ENCODE measurements around the gene EEF1A2.
"Not testable (repeated sequence)": the region's sequence is repeated elsewhere in the genome, so short reads cannot be mapped to it uniquely, and the experiment has no call there.

Gene EEF1A2

DNA sequence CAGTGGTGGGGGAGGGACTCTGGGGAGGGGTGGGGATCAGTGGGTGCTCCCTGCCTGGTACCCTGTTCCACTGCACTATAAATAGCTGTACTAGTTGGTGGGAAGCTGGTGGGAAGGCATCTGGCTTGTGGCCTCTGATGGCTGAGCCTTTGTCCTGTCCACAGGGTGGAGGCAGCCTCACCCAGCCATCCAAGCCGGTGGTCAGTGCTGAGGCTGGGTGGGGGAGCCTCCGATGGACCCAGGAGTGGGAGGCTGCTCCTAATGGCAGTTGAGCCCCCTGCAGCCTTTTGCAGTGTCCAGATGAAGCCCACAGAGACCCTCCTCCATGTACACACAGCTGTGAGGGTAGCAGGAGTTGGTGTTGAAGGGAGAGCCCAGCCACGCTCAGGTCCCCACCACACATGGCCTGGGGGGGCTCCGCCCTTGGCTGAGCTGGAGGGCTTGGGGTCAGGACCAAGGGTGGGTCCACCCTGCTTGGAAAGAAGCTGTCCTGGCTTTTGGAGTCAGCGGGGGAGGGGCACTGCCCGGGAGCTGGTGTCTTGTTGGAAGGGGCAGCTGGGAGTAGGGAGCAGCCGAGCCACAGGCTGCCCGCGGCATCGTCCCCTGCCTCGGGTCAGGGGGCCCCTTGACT, 24.2 kb upstream of the EEF1A2 start:
- DNase-seq = no peak
- in situ Hi-C loops (cut with HindIII; ENCODE audit: low pct_ligation_motif_present, low pct_unique_long_range_greater_than_20kb, low sequenced_read_pairs) = no loop called here

DNA sequence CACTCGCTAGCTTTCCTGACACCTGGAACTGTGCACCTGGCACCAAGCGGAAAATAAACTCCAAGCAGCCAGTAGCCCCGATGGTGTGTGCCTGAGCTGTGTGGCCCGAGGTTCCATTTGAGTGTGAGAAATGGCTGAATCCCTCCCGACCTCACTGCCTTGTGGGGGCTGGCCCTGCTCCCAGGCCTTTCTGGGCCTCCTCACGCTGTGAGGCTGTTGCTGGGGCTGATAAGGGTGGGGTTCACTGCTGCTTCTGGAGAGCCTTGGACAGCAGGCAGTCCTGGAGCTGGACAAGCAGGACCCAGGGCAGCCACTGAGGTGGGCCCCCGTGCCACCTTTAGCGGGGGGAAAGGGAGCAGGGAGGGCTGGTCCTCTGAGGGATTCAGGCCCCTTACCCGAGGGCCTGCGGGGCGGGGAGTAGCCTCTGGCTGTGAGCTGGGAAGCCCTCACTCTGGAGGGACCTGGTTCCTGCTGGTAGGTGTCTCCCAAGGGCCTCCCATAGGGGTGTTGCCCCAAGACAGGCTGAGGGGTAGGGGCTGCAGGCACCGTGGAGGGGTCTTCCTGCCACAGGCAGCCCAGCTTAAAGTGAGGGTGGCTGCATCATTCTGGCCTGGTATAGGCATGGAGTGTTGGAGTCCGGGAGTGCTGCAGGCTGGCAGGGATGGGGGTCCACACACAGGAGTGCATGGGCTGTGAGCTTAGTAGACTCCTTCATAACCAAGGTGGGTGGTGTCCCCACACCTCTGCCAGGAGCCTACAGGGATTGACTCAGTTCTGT, 23.4 kb upstream of the EEF1A2 start:
- in situ Hi-C loops (cut with HindIII; ENCODE audit: low pct_ligation_motif_present, low pct_unique_long_range_greater_than_20kb, low sequenced_read_pairs) = no loop called here
- DNase-seq = no peak

DNA sequence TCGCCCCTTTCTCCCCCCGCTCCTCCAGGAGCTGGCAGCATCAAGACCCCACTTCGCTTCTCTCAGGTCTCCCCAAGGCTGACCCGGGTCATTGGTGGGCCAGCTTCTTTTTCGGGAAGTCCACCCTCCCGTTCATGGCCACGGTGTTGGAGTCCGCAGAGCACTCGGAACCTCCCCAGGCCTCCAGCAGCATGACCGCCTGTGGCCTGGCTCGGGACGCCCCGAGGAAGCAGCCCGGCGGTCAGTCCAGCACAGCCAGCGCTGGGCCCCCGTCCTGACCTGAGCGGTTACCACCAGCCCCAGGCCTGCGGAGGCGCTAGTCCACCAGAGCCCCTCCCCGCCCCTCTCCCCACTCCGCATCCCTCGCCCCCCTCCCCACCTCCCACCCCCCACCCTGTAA, 22.7 kb upstream of the EEF1A2 start:
- in situ Hi-C loops (cut with HindIII; ENCODE audit: low pct_ligation_motif_present, low pct_unique_long_range_greater_than_20kb, low sequenced_read_pairs) = no loop called here

DNA sequence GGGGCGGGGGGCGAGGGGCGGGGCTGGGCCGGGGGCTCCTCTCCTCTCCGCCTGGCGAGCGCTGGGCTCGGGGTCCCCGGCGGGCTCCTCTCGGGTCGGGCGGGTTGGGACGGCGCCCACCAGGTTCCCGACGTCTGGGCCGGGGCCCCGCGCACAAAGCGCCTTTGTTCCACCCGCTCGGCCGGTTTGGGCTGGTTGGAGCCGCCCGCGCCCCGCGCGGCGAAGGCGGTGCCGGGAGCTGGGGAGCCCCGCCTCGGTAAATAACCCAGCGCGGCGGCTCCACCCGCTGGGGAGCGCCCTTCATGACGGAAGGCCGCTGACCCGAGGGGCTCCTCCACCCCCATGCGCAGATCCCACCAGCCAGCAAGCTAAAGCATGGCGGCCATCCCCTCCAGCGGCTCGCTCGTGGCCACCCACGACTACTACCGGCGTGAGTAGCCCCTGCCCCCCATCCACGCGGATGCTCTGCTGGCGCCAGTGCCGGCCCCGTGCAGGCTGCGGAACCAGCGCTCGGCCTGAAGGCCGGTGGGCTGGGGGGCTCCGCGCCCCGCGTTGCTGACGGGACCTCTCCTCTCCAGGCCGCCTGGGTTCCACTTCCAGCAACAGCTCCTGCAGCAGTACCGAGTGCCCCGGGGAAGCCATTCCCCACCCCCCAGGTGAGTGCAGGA, 22.2 kb upstream of the EEF1A2 start:
- peak; percentile 37 for DNase-seq
- in situ Hi-C loops (cut with HindIII; ENCODE audit: low pct_ligation_motif_present, low pct_unique_long_range_greater_than_20kb, low sequenced_read_pairs) = no loop called here

More for the DNA sequence above, 22.7 kb upstream of the EEF1A2 start:
- no peak for DNase-seq

DNA sequence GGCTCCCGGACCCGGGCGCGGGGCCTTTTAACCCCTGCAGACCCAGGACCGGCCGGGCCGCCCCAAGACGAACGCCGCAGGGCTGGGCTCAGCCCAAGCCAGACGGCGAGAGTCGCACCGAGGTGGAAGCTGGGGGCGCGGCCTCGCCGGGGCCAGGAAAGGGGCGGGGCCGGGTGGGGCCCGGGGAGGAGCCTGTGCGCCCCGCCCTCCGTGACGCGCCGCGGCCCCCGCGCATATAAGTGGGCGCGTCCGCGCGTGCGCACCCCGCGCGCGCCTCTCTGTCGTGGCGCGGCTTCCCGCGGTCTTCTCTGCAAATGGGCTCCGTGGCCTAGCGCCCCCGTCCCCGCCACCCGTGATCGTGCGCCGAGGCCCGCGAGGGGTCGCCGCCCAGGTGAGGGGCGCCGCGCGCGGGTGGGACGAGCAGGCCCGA, 21.6 kb upstream of the EEF1A2 start, which contains the start of gene PPDPF:
TSS of gene PPDPF (plus strand) at position 262 of the 430 bp plus-strand sequence. CDS start 544 bp downstream, outside the sequence.
- peak; percentile 69 for DNase-seq
- in situ Hi-C loops (cut with HindIII; ENCODE audit: low pct_ligation_motif_present, low pct_unique_long_range_greater_than_20kb, low sequenced_read_pairs) = no loop called here

DNA sequence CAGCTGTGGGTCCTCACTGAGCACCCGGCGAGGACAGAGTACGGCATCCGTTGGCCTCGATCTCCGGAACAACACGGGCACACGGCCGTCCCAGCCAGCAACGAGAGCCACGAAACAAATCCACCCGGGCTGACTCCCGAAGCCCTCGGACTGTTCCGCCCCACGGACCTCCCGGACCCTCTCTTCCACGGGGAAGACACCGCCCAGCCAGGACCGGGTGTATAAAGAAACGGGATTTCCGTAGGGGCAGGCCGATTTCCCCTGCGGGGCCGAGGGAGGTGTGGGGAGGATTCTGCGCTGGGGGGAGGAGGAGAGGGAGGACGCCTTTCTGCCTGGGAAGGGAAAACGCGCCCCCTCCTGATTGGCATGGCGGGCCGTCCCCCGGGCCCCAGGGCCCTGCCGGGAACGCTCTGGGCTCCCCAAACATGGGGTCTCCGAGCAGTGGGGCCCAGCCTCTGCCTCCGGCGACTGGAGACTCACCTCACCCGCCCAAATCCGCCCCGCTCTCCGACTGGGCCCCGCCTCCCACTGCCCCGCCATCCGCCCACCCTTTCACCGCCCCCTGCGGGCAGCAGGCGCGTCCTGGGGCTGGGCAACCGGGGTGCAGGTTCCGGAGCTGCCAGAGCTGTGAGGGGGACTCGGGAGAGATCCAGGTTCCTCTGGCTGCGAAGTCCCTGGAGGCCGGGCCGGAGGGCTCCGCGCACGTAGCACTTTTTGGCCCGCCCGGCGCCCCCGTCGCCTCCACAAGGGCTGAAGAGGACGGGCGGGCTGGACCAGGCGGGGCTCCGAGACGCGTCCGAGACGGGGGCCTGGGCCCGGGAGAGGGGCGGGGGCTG, 21.0 kb upstream of the EEF1A2 start:
- peak; percentile 58 for DNase-seq
- in situ Hi-C loops (cut with HindIII; ENCODE audit: low pct_ligation_motif_present, low pct_unique_long_range_greater_than_20kb, low sequenced_read_pairs) = no loop called here

DNA sequence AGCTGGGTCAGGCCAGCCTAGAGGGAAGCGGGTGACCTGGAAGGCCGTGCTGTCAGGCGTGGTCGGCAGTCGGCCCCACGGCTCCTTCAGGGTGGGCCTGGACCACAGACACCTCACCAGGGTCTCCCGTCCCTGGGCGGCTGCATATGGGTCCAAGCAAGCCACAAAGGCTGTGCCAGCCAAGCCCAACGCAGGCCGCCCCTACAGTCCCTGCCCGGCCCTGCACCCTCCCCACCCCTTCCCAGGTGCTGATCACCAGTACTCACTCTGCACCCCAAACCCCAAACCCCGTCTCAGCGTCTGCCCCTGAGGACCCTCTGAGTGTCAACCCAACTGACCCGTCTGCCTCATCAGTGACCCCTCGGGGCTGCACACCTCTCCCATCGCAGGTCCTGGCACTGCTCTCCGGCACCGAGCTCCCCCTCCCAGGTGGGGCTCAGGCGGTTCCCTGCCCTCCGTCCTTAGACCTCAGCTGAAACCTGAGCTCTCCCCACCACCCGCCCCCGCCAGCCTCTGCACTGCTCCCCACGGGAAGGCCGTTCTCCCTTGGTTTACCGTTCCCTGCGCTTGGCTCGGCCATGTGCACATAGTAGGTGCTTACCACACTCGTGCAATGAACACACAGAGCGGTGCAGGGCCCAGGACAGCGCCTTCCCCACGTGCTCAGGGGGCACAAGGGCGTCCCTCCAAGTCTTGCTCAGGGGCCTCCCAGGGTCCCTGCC, 20.2 kb upstream of the EEF1A2 start:
- no peak for DNase-seq

DNA sequence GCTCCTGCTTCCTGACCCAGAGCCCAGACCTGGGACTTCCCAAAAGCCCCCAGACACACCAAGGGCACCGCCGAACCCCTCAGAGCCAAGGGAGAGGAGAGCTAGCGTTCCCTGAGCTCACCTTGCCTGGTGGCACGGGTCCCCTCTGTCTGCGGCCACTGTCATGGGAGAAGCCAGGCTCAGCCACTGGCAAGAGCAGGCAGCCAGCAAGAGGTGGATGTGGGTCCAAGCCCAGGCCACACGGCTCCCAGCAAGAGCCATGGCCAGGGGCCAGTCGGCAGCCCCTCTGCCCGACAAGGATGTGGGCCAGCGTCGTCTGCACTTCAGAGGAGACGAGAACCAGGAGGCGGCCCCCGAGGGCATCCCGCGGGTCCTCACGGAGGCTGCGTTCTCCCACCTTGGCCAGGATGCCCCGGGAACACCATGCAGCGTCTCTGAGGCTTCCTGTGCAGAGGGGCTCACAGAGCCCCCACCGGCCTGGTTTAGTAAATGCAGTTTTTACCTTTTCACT, 19.5 kb upstream of the EEF1A2 start:
- in situ Hi-C loops (cut with HindIII; ENCODE audit: low pct_ligation_motif_present, low pct_unique_long_range_greater_than_20kb, low sequenced_read_pairs) = no loop called here
- DNase-seq = no peak

More for the DNA sequence above, 20.2 kb upstream of the EEF1A2 start:
- in situ Hi-C loops (cut with HindIII; ENCODE audit: low pct_ligation_motif_present, low pct_unique_long_range_greater_than_20kb, low sequenced_read_pairs) = no loop called here

DNA sequence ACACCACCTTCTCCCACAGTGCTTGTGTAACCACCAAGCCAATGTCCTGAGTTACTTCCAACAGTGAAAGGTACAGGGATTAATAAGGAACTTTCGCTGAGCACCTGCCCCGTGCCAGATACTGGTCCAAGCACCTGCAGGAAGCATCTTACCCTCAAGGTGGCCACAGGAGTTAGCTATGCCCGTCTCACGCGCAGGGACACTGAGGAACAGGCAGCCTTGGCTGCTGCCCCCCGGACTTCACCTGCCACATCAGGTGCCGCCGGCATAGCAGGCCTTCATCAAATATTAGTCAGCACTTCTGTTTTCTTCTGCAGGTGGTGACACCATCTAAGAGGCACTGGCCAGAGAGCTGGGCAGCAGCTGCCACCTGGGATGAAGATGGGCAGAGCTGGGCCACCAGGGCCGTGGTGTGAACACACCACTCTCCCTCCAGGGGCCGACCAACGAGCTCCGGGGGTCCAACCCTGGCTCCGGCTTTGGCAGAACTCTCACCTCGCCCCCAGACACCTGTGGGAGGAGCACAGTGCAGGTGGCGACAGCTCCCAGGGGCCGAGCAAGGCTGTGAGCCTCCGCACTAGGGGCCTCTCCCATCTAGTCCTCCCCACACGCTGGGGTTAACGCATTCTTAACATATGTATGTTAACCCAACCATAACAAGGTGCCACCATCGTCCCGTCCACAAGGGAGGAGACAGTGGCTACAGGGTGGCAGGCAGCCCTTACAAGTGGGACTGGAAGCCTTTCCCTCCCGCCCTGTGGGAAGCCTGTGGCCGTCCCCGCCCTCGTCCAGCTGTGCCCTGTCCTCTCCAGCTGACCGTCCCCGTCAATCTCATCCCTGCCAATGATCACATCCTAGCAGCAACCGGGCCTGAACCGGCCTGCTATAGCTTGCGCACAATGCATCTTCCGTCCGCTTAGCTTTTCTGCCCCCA, 18.8 kb upstream of the EEF1A2 start:
- no peak for DNase-seq
- in situ Hi-C loops (cut with HindIII; ENCODE audit: low pct_ligation_motif_present, low pct_unique_long_range_greater_than_20kb, low sequenced_read_pairs) = no loop called here

DNA sequence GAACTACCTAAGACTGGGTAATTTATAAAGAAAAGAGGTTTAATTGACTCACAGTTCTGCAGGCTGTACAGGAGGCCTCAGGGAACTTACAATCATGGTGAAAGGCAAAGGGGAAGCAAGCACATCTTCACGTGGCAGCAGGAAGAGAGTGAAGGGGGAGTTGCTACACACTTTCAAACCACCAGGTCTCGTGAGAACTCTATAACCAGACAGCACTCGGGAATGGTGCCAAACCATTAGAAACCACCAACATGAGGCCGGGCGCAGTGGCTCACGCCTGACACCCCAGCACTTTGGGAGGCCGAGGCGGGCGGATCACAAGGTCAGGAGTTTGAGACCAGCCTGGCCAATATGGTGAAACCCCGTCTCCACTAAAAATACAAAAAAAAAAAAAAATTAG, 15.6 kb upstream of the EEF1A2 start:
- DNase-seq; in situ Hi-C loops (cut with HindIII; ENCODE audit: low pct_ligation_motif_present, low pct_unique_long_range_greater_than_20kb, low sequenced_read_pairs): not testable (repeated sequence)

DNA sequence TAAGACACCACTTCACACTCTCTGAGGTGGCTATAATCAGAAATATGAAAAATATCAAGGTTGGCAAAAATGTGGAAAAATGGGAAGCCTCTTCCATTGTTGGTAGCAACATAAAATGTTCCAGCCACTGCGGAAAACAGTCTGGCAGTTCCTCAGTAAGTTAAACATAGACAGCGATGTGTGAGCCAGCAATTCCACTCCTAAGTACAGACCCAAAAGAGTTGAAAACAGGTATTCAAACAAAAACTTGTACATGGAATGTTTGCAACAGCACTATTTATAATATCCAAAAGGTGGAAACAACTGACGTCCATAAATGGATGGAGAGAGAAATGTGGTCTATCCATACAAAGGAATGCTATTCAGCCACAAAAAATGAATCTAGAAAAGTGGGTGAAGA, 14.3 kb upstream of the EEF1A2 start:
- in situ Hi-C loops (cut with HindIII; ENCODE audit: low pct_ligation_motif_present, low pct_unique_long_range_greater_than_20kb, low sequenced_read_pairs) = no loop called here
- DNase-seq = no peak

DNA sequence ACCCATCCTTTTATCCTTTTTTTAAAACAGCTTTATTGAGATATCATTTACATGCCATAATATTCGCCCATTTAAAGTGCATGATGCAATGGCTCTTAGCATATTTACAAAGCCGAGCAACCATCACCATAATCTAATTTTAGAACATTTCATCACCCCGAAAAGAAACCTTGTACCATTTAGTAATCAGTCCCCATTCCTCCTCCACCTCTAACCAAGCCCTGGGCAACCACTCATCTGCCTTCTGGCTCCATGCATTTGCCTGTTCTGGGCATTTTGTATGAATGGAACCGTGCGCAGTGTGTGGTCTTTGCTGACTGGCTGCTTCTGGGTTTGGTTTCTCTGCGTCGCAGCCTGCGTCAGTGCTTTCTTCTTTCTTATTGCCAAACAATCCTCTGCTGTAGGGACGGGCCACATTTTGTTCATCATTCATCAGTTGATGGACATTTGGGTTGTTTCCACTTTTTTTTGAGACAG, 10.2 kb upstream of the EEF1A2 start:
- DNase-seq = no peak

DNA sequence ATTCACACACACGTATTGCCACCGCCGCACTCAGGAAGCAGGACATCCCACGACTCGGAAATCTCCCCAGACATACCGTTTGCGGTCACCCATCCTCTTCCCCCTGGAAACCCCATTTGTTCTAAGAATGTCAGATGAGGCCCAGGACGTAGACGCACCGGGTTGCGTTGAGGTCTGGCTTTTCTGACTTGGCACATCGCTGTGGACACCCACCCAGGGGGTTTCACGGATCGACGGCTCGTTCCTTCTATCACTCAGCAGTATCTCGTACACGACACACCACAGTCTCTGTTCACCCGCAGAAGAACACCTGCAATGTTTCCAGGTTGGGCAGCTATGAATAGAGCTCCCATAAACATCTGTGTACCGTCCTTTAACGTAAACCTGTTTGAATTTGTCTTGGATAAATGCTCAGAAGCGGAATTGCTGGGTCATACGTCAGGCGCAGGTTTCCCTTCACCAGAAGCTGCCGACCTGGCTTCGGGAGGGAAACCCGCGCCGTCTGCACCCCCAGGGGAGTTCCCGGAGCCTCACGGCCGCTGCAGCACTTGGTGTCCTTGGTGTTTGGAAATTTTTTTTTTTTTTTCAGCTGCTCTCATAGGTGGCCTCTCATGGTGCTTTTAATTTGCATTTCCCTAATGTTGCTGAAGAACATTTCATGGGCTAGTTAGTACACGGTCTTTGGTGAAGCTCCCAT, 9.3 kb upstream of the EEF1A2 start:
- no peak for DNase-seq
- in situ Hi-C loops (cut with HindIII; ENCODE audit: low pct_ligation_motif_present, low pct_unique_long_range_greater_than_20kb, low sequenced_read_pairs) = no loop called here

More for the DNA sequence above, 10.2 kb upstream of the EEF1A2 start:
- in situ Hi-C loops (cut with HindIII; ENCODE audit: low pct_ligation_motif_present, low pct_unique_long_range_greater_than_20kb, low sequenced_read_pairs) = no loop called here

DNA sequence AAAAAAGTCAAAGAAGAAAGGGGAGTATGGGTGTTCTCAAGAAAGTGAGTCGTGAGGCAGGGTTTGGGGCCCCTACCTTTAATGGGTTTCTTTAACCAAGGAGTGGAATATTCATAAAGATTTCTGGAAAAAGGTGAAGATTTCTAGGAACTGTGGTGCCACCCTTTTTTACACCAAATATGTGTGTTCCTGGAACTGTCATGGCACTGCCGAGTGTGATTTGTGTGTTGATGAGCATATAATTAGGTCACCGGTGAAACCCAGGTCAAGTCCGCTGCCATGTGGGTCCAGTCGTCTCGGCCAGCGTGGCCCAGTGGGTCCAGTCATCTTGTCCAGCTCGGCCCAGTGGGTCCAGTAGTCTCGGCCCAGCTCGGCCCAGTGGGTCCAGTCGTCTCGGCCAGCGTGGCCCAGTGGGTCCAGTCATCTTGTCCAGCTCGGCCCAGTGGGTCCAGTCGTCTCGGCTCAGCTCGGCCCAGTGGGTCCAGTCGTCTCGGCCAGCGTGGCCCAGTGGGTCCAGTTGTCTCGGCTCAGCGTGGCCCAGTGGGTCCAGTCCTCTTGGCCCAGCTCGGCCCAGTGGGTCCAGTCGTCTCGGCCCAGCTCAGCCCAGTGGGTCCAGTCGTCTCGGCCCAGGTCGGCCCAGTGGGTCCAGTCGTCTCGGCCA, 8.3 kb upstream of the EEF1A2 start:
- DNase-seq = no peak
- in situ Hi-C loops (cut with HindIII; ENCODE audit: low pct_ligation_motif_present, low pct_unique_long_range_greater_than_20kb, low sequenced_read_pairs) = no loop called here

DNA sequence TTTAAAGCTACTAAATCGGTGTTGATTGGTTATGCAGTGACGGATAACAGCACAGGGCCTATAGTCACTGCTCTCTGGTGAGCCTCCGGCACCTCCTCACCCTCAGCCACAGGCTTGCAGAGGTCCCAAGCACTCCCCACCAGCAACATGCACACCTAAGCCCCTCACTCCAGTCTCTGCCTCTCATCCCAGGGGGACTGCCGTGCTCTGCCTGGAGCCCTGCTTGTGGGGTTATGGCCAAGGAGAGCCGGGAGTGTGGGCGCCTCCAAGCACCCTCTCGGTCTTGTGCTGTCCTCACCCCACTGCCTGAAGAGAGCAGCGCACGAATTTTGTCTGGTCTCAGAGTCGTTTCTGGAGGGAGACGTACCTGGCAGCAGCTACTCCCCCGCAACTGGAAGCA, 6.8 kb upstream of the EEF1A2 start:
- no peak for DNase-seq

DNA sequence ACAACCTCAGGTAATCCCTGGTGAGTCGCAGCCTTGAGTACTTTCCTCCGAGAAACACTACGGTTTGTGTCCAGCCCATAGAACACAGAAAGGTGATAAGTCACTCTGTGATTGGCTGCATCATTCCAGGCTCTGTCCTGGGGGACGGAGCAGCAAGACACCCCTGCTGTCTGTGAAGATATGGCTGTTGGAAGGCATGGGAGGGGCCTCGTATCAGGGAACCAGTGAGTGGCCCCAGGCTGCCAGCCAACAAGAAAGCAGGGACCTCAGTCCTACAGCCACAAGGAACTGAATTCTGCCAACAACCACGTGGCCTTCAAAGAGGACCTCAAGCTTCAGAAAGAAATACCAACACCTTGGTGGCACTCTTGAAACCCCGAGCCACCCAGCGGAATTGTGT, 6.4 kb upstream of the EEF1A2 start:
- no peak for DNase-seq
- in situ Hi-C loops (cut with HindIII; ENCODE audit: low pct_ligation_motif_present, low pct_unique_long_range_greater_than_20kb, low sequenced_read_pairs) = no loop called here

More for the DNA sequence above, 6.8 kb upstream of the EEF1A2 start:
- in situ Hi-C loops (cut with HindIII; ENCODE audit: low pct_ligation_motif_present, low pct_unique_long_range_greater_than_20kb, low sequenced_read_pairs) = no loop called here
